ENCODE data around the gene MYH9.

The MYH9 gene

DNA sequence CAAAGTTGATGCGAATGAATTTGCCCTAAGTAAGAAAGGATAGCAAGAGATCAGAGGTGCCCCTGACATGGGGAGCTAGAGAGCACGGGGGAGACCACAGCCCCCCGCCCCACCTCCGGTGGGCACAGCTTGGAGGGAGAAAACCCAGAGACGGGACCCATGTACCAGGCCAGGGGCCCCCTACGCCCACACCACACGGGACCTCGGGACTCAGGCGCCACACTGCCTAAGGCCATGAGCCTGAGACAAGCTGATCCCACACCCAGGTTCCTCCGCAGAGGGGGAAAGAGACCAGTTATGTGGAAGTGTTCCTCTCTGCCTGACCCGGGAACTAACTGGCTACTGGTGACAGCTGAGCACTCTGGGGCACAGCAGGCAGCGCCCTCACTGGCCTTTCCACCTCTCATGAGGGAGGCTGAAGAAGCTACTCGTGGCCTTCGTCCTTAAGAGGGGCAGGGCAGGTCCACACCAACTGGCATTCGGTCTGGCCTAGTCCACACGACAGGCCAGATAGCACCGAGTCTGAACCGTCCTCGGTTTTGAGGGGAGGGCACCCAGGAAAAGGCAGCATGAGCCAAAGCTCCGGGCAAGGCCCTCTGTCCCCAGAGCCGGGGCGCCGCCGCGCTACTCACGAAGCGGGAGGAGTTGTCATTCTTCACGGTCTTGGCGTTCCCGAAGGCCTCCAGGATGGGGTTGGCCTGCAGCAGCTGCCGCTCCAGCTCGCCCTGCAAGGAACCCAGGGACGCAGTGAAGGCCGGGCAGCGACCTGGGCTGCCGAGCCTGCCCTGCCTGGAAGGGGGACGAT lies 65.8 kb downstream of the MYH9 start:
- DNase-seq (ENCODE audit: insufficient read length, low spot score) (no peak), FAIRE-seq (no peak)
- TF ChIP-seq, protein P1, sequence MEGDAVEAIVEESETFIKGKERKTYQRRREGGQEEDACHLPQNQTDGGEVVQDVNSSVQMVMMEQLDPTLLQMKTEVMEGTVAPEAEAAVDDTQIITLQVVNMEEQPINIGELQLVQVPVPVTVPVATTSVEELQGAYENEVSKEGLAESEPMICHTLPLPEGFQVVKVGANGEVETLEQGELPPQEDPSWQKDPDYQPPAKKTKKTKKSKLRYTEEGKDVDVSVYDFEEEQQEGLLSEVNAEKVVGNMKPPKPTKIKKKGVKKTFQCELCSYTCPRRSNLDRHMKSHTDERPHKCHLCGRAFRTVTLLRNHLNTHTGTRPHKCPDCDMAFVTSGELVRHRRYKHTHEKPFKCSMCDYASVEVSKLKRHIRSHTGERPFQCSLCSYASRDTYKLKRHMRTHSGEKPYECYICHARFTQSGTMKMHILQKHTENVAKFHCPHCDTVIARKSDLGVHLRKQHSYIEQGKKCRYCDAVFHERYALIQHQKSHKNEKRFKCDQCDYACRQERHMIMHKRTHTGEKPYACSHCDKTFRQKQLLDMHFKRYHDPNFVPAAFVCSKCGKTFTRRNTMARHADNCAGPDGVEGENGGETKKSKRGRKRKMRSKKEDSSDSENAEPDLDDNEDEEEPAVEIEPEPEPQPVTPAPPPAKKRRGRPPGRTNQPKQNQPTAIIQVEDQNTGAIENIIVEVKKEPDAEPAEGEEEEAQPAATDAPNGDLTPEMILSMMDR (IDR thresholded peaks at IDR 0.05; ENCODE audit: insufficient read depth, missing control alignments): no peak

DNA sequence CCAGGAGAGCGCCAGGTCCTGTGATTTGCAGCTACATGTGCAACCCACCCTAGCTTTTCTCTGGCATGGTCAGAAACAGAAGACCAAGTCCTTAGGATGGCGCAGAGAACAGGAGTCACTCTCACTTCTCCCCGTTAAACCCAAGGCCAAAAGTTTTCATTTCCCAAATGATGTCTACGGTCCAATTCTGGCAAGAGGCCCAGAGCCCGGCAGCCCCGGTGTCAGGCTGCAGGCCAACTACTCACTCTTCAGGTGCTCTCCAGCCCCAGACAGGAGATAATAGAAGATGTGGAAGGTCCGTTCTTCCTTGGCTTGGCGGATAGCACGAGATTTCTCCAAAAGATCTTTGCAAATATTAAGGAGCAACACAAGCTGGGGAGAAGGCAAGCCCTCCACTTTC lies 67.2 kb downstream of the MYH9 start:
- TF ChIP-seq, protein P1 (IDR thresholded peaks at IDR 0.05; ENCODE audit: insufficient read depth, missing control alignments): no peak
- no peak for FAIRE-seq
- DNase-seq (ENCODE audit: insufficient read length, low spot score): no peak

DNA sequence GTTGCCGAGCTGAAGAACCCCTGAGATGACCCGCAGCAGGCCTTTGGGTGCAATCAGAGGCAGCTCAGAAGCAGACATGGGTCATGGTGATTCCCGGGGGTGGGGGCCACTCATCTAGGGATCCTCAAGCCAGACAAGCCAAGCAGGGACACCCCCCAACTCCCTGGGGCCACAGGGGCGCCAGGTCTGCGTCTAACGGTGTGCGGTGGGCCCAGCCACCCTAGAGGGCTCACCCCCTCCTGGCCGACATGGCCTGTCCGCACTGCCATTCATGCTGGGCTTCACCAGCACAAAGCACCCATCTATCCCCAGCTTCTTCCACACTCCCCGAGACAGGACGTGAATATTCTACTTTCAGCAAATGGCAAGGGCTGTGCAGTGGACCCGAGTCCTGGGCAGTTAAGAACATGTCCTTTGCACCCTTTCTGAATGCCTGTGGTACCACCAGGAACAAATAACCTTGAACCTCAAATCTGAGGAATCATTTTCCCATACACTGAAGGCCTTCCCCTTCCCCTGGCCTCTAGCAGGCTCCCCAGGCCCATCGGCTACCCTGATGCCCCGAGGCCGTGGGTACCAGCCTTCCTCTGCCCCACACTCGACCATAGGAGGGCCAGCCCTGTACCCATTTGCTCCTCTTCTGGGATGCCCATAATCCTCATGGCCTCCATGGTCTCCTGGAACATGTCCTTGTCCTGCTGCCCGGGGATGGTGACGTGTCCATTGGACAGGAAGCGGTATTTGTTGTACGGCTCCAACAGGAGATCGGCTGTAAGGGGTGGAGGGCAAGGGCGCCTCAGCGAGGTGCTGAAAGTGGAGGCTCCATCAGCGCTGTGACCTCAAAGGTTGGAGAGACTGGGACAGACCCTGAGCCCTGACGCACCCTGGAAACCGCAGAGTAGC lies 67.9 kb downstream of the MYH9 start:
- no peak for FAIRE-seq

DNA sequence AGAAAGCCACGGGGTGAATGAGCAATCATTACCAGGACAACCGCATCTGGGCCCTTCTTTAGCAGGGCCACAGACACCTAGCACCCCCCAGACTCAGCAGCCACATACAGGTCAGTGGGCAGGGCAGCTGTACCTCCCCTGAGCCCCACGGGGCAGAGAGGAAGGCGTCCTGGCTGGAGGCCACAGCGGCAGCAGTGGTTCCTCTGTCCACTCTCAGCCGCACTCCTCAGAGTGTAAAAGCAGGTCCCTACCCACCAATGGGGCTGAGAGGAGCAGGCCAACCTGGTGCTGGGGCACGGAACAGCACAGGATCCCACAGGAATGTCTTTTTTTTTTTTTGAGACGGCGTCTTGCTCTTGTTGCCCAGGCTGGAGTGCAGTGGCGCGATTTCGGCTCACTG lies 69.3 kb downstream of the MYH9 start:
- no peak for DNase-seq (ENCODE audit: insufficient read length, low spot score)
- TF ChIP-seq, protein P1 (IDR thresholded peaks at IDR 0.05; ENCODE audit: insufficient read depth, missing control alignments): no peak
- FAIRE-seq: no peak

More for the DNA sequence above, 67.9 kb downstream of the MYH9 start:
- TF ChIP-seq, protein P1 (IDR thresholded peaks at IDR 0.05; ENCODE audit: insufficient read depth, missing control alignments): no peak
- no peak for DNase-seq (ENCODE audit: insufficient read length, low spot score)

DNA sequence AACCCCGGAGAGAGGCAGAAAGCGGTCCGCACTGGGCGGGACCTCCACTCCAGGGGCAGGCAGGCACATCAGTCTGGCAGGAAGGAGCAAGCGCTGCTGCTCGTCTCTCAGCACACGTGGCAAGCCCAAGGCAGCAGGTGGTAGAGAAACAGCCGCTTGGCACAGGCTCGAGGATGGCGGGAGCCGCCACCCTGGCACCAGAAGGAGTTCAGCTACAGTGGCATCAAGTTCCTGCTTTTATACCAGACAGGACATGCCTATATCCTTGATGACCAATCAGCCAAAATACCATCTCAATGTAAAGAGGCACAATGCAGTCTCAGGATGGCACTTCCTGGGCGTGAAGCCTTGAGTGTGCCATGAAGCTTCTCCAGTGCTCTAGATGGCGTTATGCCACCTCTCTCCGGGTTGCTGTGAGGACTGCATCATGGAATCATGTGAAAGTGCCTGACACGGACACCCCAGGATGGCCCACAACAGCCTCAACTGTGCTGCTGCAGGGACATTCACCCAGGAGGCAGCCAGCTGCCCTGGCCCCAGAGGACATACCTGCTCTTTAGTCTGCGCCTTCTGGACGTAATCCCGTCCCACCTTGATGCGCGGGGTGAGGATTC lies 70.0 kb downstream of the MYH9 start:
- no peak for FAIRE-seq

DNA sequence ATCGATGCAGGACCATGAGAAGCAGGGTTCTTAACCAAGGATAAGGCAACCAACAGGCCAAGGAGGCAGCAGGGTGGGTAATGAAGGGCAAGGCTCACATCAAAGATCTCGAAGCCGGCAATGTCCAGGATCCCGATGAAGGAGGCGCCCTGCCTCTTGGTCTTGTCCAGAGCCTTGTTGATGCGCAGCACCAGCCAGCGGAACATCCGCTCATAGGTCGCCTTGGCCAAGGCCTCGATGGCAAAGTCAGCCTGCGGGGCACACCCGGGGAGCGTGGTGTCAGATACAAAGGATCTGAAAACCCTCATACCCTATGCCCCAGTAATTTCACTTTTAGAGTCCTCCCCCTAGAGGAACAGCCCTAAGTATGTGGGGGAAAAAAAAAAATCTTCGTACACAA lies 71.3 kb downstream of the MYH9 start:
- no peak for DNase-seq (ENCODE audit: insufficient read length, low spot score)
- TF ChIP-seq, protein P1 (IDR thresholded peaks at IDR 0.05; ENCODE audit: insufficient read depth, missing control alignments): no peak
- no peak for FAIRE-seq

More for the DNA sequence above, 70.0 kb downstream of the MYH9 start:
- DNase-seq (ENCODE audit: insufficient read length, low spot score): no peak
- TF ChIP-seq, protein P1 (IDR thresholded peaks at IDR 0.05; ENCODE audit: insufficient read depth, missing control alignments): no peak
